GM04504 (cell line): ENCODE measurements around the gene INTS1.

ENCODE experiments used
- DNase-seq: peaks from one replicate; pipeline ENCODE4 v3.0.0-alpha.2; 2012; ENCODE audit warnings: low read depth

Gene INTS1

DNA sequence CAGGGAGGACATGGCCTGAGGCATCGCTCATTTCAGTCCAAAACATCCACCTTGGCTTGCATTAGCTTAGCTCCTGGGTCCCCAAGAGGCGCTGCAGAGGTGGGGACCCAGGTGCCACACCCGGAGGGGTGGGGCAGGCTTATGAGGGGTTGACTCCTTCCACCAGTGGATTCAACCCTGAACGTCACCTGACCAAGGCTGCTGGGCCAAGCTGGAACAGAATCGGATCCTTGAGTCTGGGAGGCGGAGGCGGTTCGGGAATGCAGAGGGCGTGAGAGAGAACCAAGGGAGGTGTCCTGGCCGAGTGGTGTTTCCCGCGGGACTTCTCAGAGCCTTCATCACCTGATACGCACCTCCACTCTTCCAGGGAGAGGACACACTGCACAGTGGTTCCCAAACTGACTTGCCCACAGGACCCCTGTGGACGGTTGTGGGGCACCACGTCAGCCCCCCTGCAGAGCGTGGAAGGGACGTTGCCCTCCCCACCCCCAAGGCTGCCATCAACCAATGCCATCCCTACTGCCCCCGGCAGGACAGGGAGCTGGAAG is 40.4 kb downstream of the INTS1 start:
- no peak for DNase-seq

DNA sequence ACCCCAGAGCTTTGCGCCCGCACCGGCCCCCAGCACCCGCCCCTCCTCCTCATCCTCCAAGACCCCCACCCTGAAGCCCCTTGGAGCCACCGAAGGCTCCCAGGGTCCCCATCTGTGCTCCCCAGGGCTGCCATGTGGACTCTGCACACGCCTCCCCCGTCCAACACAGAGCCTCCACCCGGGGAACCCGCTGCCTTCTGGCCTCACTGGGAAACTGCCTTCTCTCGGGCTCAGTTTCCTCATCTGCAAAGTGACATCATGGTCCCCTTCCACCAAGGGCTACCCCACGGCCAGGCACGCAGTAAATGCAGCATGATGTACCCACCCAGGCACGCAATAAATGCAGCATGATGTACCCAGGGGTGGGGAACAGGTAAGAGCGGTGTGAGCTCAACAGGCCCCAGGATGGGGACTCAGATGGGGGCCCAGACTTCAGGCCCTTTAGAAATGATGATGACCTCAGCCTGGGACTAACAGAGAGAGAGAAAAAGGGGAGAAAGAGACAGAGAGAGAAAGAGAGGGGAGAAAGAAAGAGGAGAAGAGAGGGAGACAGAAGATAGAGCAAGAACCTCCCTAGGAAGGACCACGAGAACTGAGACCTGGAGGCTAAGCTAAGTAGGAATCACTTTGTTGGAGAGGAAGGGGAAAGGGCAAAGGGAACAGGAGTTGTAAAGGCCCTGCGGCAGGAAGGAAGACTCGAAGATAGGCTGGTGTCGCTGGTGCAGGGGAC is 42.4 kb downstream of the INTS1 start:
- DNase-seq, result no peak

DNA sequence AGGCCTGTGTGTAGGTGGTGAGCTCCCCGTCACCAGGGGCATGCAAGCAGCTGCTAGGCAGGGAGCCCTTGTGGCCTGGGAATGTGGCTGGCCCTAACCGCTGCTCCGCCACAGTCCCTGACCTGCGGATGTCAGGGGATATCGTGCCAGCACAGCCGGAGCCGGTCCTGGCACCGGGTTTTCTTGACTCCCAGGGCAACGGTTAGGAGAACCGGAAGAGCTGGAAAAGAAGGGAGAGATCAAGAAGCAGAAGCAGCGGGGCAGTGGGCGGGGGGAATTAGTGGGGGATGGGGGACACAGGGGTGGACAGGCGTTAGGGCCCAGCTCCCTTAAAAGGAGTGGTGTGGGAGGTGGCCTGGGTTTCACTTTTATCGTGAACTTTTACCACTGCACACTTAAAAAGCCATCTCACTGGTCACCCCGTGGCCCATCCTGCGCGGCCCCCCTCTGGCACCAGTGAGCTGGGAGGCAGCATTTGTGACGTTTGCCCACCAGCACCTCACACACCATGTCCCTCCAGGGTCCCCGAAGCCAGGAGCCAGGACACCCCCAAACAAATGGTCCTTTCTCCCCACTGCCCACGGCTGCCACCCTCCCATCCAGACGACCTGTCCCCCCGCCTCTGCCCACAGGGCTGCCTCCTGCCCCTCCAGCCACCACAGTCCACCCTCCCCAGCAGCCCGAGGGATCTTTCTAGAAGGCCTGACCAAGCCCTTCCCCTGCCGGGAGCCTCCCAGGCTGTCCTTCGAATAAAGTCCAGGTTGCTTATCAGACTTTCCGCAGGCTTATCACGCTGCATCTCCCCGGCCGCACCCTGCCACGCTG is 43.2 kb downstream of the INTS1 start:
- peak; percentile 45 for DNase-seq

DNA sequence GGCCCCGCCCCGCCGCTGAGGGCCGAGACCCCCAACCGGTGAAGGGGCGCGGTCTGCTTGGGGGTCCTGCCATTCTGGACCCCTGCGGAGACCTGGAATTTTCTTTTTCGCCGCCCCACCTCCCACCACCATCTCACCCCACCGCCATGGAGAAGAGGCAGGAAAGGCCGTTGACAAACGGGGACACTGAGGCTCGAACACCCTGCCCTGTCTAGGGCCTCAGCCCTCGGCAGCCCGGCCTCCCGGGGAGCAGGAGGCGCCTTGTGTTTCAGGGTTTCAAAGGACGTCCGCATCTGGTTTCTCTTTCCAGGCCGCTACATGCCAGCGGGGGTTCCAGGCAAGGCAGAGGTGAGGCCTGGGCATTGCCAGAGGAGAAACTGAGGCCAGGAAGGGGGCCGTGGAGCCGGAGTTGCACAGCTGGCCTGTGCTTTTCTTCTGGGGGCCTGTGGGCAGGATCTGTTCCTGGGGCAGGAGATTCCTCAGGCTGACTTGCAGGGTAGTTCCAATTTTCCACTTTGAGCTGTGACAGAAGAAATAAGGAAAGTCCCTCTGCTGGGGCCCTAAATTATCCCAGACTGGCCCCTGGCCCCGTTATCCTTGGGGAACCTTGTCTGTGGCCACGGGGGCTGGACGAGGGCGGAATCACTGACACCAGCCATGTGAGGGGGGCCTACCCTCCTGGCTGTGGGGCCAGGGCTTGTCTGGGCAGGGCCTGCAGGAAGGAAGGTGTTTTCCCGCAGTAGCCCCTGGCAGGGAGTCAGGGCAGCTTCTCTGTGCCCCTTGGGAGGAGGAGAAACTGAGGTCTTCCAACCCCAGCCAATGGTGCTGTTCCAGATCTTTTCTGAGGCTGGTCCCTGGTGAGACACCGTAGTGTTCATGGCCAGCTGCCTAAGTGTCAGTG is 44.0 kb downstream of the INTS1 start:
- no peak for DNase-seq

DNA sequence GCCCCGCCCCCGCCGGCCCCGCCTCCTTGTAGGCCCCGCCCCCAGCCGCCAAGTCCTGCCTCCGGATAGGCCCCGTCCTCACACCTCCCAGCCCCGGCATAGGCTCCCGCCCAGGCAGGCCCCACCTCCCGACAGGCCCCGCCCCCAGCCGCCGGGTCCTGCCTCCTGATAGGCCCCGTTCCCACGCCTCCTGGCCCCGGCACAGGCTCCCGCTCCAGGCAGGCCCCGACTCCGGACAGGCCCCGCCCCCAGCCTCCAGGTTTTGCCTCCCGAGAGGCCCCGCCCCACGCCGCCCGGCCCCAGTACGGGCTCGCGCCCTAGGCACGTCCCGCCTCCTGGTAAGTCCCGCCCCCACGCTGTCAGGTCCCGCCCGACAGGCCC is 44.7 kb downstream of the INTS1 start:
- DNase-seq, result peak; percentile 97

DNA sequence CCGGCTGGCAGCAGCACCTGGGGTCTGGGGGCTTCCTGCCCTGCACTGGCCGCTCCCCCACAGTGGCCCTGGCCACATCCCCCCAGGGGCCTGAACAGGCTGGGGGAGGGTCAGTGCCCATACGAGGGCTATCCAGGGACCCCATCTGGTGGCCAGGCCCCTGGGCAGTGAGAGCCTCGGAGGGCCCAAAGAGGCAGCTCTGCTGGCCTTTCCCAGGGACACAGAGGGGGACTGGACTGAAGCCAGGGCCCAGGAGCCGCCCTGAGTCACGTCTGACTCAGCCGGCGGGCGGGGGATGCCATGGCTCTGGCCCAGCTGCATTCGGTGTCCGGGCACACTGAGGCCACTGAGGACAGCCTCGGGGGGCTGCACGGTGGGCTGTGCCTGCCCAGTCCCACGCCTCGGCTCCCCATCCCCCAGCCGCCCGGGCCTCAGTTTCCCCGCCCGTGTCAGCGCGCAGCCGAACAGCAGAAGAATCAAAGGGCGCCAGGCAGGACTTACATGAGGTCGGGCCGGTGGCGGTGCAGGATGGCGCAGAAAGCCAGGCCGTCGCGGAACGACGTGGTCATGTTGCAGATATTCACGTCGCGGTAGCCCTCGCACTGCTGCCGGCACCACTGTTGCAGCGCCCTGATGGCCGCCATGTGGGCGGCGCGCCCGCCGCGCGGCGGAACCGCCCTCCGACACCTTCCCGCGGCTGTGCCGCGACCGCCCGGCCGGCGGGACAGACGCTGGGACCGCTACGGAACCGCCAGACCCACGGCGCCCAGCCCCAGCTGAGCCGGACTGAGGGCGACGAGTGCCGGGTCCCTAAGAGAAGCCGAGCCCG is 45.3 kb downstream of the INTS1 start, which contains the start of gene MICALL2:
Gene MICALL2, minus strand, starts transcription at position 788 of the 829 bp plus-strand sequence. Its CDS starts 144 bp downstream, at position 644.
- peak; percentile 81 for DNase-seq

DNA sequence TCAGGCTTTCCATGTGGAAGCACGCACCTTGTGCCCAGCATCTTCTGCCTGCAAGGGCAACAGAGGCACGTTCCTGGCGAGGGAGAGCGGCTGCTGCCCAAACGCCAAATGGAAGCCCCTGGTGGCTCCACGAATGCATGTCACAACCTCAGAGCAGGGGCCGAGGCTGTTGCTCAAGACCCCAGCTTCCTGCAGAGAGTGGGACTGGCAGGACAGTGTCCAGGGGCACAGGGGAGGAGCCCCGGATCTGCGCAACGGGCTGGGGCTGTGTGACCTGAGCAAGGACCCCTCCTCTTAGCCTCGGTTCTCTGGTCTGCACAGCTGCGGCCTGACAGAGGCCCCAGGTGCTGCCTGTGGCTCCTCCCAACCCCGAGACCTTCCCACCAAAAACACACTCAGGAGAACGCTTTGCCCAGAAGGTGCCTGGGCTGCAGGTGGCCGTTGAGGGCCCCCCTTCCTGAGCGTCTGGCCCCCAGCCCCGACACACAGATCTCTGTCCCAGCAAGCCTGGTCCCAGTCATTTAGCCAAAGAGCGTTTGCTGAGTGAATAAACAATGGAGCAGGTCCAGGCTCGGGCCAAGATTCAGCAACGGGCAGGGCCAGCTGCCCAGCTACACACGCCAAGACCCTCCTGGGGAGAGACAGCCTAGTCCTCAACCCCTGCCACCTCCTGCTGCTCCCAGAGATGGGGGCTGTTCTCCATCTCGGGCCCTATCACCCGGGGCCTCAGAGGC is 46.1 kb downstream of the INTS1 start:
- DNase-seq, result no peak

DNA sequence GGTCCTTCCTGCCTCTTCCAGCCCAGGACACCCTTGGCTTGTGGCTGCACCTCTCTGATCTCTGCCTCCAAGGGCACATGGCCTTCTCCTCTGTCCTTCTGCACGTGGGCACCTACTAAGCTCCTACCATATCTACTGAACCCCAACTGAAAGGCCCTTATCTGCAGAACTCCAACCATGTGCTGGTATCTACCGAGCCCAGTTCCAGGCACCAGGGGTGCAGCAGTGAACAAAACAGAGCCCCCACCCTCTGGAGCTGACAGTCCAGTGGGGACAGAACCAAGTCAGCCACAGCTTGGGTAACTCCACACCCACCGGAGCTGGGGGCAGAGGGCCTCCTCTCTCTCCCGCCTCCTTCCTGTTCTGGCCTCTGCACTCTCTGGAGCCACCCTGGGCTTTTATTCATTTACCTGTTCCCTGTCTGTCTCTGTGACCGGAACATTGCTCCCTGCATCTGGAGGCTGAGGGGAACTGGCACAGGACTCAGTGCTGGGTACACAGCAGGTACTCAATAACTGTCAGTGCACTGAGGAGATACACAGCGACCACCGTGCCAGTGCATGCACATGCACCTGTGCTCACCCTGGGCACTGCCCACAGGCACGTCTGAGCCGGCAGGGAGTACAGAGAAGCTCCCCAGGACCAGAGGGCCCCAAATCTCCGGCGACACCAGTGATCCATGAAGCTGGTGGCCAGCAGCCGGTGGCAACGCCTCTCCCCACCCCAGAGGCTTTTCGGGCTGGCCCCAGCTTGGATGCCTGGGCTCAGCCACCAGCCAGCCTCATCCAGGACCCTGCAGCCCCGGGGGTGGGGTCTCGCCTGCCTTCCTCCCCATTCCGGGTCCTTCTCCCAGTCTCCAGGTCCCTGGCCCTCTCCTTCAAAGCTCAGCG is 46.9 kb downstream of the INTS1 start:
- no peak for DNase-seq

DNA sequence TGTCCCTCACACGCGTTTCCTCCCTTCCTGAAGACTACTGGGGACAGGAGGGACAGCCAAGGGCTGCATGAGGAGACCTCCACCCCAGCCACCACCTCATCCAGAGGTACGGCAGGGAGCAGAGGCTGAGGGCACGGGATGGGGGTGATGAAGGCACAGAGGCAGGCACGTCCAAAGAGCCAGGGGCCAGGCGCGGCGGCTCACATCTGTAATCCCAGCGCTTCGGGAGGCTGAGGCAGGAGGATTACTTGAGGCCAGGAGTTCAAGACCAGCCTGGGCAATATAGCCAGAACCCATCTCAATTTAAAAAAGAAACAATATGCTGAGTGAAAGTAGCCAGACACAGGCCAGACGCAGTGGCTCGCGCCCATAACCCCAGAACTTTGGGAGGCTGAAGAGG is 48.2 kb downstream of the INTS1 start:
- no peak for DNase-seq

DNA sequence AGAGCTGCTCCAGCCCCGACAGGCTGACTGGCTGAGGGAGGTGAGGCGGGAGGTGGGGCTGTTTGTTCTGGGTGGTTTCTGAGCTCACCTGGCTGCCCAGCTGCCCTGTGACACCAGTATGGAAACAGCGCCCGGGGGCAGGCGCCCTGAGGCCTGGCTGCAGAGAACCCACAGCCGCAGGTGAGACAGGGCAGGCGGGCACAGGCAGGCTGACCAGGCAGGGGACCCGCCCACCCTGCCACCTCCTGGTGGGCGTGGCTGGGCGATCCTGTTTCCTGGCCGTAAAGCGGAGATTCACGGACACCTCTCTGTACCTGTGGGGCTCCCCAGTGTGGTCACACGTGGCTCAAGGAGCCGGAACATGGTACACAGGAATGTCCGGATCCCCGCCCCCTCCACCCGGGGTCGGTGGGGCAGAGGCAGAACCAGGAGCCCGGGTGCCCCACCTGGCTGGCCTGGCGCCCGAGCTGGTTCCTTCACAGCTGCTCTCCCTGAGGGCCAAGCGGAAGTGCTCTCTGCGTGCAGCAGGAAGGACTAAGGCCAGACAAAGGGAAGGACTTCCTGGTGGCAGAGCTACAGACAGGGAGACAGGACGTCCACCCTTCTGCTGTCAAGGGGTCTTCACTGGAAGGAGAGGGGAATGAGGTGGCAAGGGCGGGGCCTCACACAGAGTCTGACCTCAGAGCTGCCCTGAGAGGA is 48.8 kb downstream of the INTS1 start:
- DNase-seq, result no peak

DNA sequence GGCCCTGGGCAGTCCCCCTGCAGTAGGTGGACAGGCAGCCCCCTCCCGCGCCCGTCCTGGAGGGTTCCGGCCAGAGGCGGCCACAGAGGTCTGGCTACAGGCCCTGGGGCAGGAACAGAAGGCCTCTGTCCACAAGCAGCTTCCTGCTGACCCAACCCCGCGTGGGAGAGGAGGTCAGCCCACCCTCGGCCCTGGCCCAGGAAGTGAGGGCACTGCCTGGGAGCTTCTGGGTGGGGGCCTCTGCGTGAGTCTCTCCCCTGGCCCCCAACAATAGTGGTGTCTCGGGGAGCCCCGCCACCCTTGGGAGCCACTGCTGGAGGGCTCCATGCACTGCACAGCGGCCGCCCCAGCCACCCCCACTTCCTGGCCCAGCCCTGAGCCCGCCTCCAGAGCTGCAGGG is 49.6 kb downstream of the INTS1 start:
- DNase-seq, result no peak

DNA sequence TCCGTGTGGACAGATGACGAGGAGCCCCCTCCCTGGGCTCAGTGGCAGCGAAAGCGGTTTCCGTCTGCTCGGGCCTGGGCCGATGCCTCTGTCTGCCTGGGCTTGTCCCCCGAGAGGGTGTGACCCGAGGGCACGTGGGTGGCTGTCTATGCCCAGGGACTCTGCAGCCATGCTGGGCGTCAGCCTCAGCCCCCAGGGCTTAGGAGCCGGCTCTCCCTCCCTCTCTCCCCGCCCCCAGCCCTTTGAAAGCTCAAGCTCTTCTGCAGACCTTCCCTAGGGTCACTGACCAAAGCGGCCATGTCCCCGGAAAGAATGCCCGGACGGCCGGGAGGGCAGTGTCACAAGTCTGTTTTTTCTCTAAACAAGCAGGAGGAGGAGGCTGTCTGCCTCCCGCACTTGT is 52.0 kb downstream of the INTS1 start:
- DNase-seq, result no peak

DNA sequence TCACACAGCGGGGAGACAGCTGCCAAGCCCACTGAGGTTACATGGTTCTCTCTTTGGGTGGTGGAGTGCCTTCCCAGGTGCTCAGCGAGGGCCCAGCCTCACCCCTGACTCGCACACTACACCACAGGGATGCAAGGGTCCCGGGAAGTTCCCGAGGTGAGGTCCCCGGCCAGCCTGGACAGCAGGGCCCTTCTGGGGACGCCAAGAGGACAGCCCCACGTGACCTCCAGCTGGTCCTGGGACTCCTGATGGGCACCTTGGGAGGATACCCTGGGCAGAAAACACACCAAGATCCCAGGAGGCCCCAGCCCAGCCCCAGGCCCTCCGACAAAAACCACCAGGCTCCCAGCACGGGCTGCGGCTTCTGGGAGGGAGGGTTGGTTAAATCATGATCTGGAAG is 53.2 kb downstream of the INTS1 start:
- DNase-seq, result no peak

DNA sequence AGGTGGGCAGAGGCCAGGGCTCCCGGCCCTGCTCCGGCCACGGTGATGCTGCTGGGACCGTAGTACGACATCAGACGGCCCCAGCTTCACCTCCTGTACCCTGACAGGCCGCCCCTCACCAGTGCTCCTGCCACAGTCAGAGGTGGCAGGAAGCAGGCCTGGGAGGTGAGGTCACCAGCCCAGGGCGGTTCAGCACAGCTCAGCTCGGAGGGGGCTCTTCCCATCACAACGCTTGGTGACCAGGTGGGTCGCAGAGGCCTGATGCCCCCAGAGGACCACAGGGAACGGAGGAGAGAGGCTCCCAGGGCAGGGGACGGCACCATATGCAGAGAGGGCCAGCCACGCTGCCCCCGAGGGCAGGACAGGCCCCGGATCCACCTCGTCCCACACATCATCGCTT is 53.8 kb downstream of the INTS1 start:
- DNase-seq, result no peak

DNA sequence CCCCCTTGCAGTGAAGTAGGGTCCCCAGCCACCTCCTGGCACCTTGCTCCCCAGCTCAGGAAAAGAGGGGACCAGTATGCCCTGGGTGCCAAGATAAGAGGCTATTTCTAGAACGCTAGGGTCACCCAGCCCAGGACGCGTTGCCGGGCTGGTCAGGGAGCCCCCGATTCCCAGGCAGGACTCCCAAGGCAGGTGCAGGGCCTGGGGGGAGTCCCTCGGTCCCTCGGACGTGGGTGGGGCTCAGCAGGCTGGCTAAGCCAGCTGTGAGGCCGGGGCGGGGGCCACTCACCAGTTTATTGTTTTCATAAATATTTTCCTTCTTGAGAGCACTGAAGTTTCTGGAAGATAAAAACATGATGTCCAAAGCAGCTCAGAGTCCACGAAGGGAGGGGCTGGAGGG is 54.2 kb downstream of the INTS1 start:
- DNase-seq, result no peak

DNA sequence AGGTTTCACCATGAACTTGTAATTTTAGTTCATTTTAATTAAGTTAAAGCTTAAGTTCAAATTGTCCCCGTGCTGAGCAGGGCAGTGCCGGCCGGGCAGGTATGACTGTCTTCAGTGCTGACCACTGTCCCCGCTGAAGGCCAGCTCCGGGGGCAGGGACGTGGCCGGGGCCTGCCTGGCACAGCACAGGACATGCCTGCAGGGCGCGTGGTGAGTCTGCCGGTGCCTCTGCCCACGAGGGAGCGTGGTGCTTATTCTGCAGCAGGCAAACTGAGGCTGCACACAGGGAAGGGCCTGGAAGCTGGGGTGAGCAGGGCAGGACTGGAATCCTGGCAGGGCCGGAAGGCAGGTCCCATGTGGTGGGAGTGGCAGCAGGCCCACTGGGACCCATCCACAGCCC is 54.7 kb downstream of the INTS1 start:
- DNase-seq, result no peak

DNA sequence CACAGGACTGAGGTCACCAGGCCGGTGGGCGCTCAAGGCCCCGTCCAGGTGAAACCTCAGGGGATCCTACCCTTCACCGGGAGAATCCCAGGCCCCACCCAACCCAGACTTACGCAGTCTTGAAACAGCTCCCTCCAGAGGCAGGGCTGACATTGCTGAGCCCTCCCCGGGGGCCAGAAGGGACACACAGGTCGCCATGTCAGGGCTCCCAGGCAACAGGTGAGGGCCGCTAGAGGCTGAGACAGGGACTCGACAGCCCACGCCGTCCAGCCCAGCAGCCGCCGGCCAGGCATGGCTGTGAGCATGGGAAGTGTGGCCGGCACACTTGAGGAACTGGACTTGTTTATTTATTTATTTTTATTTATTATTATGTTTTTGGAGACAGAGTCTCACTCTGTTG is 55.2 kb downstream of the INTS1 start:
- no peak for DNase-seq

DNA sequence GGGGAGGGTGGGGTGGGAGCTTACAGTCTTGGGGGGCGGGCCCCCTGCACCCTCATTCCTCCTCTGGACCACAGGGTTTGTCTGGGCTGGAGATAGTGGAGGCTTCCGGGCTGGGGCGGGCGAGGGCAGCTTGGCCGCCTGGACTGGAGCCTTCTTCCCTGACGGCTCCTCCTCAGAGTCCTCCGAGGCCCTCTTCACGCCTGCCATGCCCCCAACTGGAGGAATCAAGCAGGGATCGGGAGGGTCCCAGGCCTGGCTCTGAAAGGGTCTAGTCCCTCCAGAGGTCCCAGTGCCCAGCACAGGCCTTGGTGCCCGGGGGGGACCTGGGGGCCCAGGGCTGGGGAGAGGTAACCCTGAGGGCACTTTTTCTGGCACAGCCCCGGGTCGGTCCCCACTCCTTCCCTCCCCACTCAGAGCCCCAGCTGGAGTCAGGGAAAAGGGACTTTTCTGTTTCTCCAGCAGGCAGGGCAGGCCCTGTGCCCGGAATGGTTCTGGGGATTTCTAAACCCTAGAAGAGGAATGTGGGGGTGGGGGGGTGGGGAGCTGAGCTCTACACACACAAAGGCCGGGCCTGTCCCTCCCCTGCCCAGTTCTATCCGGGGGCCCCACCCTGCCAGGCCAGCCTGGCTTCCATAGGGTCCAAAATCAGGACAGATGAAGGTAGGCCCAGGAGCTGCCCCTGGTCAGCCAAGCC is 56.5 kb downstream of the INTS1 start:
- no peak for DNase-seq
